SK-N-SH (cell line): ENCODE results near the gene BRICD5. TPM values are rescaled to one million over a fixed set of nuclear protein-coding genes. Genes with fewer than 3 reads are reported as not detected.

Experiments used
- CTCF ChIA-PET: fragments of 300-600, 350-600 bp; formaldehyde crosslinking; extraction: SDS; loops from one replicate; lab custom pipeline; 2021; lab: Yijun Ruan, JAX
- POLR2A ChIA-PET: fragments of 350-600 bp; sonication (Branson Sonifier 250); formaldehyde crosslinking; extraction: SDS; loops from one replicate; lab custom pipeline; 2020; ENCODE audit warnings: antibody characterized with exemption, inconsistent platforms; lab: Yijun Ruan, JAX
- DNase-seq: peaks from one replicate; pipeline ENCODE4 v3.0.0; 2012
- H2AFZ ChIP-seq: fragments of 200-600 bp; sonication (generic); 2 replicates; pipeline ENCODE4 v1.8.1; 2016; ENCODE audit warnings: antibody characterized with exemption, mild to moderate bottlenecking, low read depth
- H3F3A ChIP-seq: fragments of 200-600 bp; sonication (generic); replicated peaks from 2 replicates; pipeline ENCODE3; 2016; ENCODE audit warnings: antibody characterized with exemption, mild to moderate bottlenecking; ENCODE audit not compliant: insufficient read depth
- H3K27ac ChIP-seq, 2 experiments: fragments of 200-500 bp in 1 of 2; fragments of 200-600 bp in 1 of 2; sonication (Bioruptor generic) in 1 of 2; sonication (generic), shearing (Covaris generic) in 1 of 2; 2 replicates each; pipeline versions ENCODE4 v1.5.1 to v1.6.1; 2014 to 2016; ENCODE audit warnings: low read depth in 2 of 2, inconsistent platforms in 1 of 2, low read length in 1 of 2, mild to moderate bottlenecking in 1 of 2, mixed read lengths in 1 of 2
- H3K27me3 ChIP-seq: fragments of 200-600 bp; sonication (generic), shearing (Covaris generic); 2 replicates; pipeline ENCODE4 v1.6.1; 2016; ENCODE audit warnings: mixed run types; ENCODE audit not compliant: insufficient read depth
- H3K36me3 ChIP-seq, 2 experiments: fragments of 200-500 bp in 1 of 2; fragments of 200-600 bp in 1 of 2; sonication (Bioruptor generic) in 1 of 2; sonication (generic) in 1 of 2; replicated peaks in 1 of 2; 2 replicates each; pipeline versions ENCODE3 to v1.5.1; 2014 to 2016; ENCODE audit warnings: low read length in 1 of 2, mild to moderate bottlenecking in 1 of 2; ENCODE audit not compliant: insufficient read depth in 2 of 2, control insufficient read depth in 1 of 2
- H3K4me1 ChIP-seq, 2 experiments: fragments of 200-500 bp in 1 of 2; fragments of 200-600 bp in 1 of 2; sonication (Bioruptor generic) in 1 of 2; sonication (generic), shearing (Covaris generic) in 1 of 2; 2 replicates each; pipeline versions ENCODE4 v1.5.1 to v1.6.1; 2014 to 2016; ENCODE audit warnings: low read depth in 1 of 2, low read length in 1 of 2, mixed run types in 1 of 2; ENCODE audit not compliant: insufficient read depth in 2 of 2, control insufficient read depth in 1 of 2
- H3K4me2 ChIP-seq: fragments of 200-600 bp; sonication (generic), shearing (Covaris generic); 2 replicates; pipeline ENCODE4 v1.6.1; 2017; ENCODE audit warnings: mixed run types
- H3K4me3 ChIP-seq, 2 experiments: fragments of 200-500 bp in 1 of 2; fragments of 200-600 bp in 1 of 2; sonication (Bioruptor generic) in 1 of 2; sonication (generic), shearing (Covaris generic) in 1 of 2; 2 replicates each; pipeline versions ENCODE4 v1.5.1 to v1.8.1; 2014 to 2016; ENCODE audit warnings: low read depth in 2 of 2, inconsistent platforms in 1 of 2, low read length in 1 of 2, mild to moderate bottlenecking in 1 of 2, mixed read lengths in 1 of 2, moderate library complexity in 1 of 2
- H3K79me2 ChIP-seq: fragments of 200-600 bp; sonication (generic); 2 replicates; pipeline ENCODE4 v1.8.1; 2017; ENCODE audit warnings: mild to moderate bottlenecking; ENCODE audit not compliant: insufficient read depth
- H3K9ac ChIP-seq: fragments of 200-600 bp; sonication (generic); 2 replicates; pipeline ENCODE4 v1.6.1; 2017; ENCODE audit warnings: mixed run types
- H3K9me2 ChIP-seq: fragments of 200-600 bp; sonication (generic); 2 replicates; pipeline ENCODE4 v1.6.1; 2017; ENCODE audit warnings: mixed run types
- H3K9me3 ChIP-seq: fragments of 200-600 bp; sonication (generic); 2 replicates; pipeline ENCODE4 v1.6.1; 2017; ENCODE audit warnings: mixed run types, mild to moderate bottlenecking, moderate library complexity
- H4K20me1 ChIP-seq: fragments of 200-600 bp; sonication (generic); 2 replicates; pipeline ENCODE4 v1.6.1; 2017; ENCODE audit warnings: mild to moderate bottlenecking, mixed run types; ENCODE audit not compliant: insufficient read depth
- EP300 ChIP-seq, 2 experiments: IDR thresholded peaks; 2 replicates each; pipeline versions ENCODE4 v1.4.0 to v1.6.1; 2012; ENCODE audit warnings: borderline replicate concordance in 1 of 2, low read depth in 1 of 2, low read length in 1 of 2
- FOXJ3 ChIP-seq: sonication (generic); formaldehyde crosslinking; IDR thresholded peaks from 2 replicates; pipeline ENCODE4 v1.5.1; 2020; ENCODE audit warnings: mild to moderate bottlenecking, missing genetic modification reagents
- GABPA ChIP-seq: IDR thresholded peaks from 2 replicates; pipeline ENCODE4 v1.4.0; 2012; ENCODE audit warnings: low read depth, mild to moderate bottlenecking
- JUND ChIP-seq: IDR thresholded peaks from 2 replicates; pipeline ENCODE4 v1.4.0; 2012
- NRF1 ChIP-seq: IDR thresholded peaks from 2 replicates; pipeline ENCODE4 v1.6.1; 2012; ENCODE audit warnings: low read depth, mild to moderate bottlenecking, low read length
- POLR2AphosphoS5 ChIP-seq: IDR thresholded peaks from 2 replicates; pipeline ENCODE4 v1.6.1; 2012; ENCODE audit warnings: low read depth, low read length
- RFX5 ChIP-seq: IDR thresholded peaks from 2 replicates; pipeline ENCODE4 v1.6.1; 2012; ENCODE audit warnings: mild to moderate bottlenecking, improper control_type of control experiment, low read length
- RXRA ChIP-seq: IDR thresholded peaks from 2 replicates; pipeline ENCODE4 v1.4.0; 2012; ENCODE audit warnings: low read depth, mild to moderate bottlenecking, borderline replicate concordance
- SIN3A ChIP-seq: IDR thresholded peaks from 2 replicates; pipeline ENCODE4 v1.6.1; 2012; ENCODE audit warnings: low read depth, mild to moderate bottlenecking, low read length, moderate library complexity, borderline replicate concordance
- SMC3 ChIP-seq: IDR thresholded peaks from 2 replicates; pipeline ENCODE4 v1.6.1; 2012; ENCODE audit warnings: low read depth, low read length, improper control_type of control experiment
- TCF12 ChIP-seq: IDR thresholded peaks from 2 replicates; pipeline ENCODE4 v1.4.0; 2012
- WGBS: methylation state at CpG from one replicate; pipeline ENCODE4 v1.1.6; 2017; ENCODE audit warnings: low lambda C conversion rate; 5-methylcytosine and 5-hydroxymethylcytosine counted together
- polyA plus RNA-seq, 3 experiments: library from polyadenylated mRNA; depleted of rRNA; stranded (reverse); fragments of >200 nt; gene quantifications; 2 replicates each; pipeline ENCODE4 v1.2.3, GENCODE V29; 2012
- TF ChIP-seq, protein P1 (sequence below): fragments of 150-350 bp; IDR thresholded peaks from 2 replicates; pipeline ENCODE4 v1.6.1; 2016; ENCODE audit warnings: mild to moderate bottlenecking, low read depth, low read length
- TF ChIP-seq, protein P2 (sequence below): IDR thresholded peaks from 2 replicates; pipeline ENCODE4 v1.4.0; 2012; ENCODE audit warnings: low read depth, borderline replicate concordance
- TF ChIP-seq, protein P3 (sequence below): fragments of 200-600 bp; sonication (generic); IDR thresholded peaks from 2 replicates; pipeline ENCODE4 v1.6.1; 2017; ENCODE audit warnings: antibody characterized with exemption, mild to moderate bottlenecking, moderate library complexity
- TF ChIP-seq, protein P4 (sequence below): IDR thresholded peaks from 2 replicates; pipeline ENCODE4 v1.4.0; 2012; ENCODE audit warnings: low read depth, borderline replicate concordance

BRICD5 gene
- polyA plus RNA-seq, 1 of the 3 experiments (the other 2 are of a cell fraction): 2.3 TPM

DNA sequence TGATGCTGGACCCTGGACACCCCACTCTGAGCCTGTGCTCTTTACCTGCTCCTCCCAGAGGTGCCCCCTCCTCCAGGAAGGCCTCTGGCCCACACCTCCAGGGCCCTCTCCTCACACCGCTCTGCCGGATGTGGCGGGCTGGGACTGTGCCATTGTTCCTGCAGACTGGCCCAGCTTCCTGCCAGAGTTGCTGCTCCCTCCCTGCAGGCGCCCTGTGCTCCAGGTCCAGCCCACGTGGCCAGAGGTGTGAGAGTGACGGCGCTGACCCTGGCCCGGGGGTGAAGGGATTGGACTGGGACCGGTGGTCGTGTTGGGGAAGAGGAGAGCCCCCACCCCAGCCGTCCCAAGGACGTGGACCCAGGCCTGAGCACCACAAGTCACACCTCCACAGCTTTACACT, 18.4 kb upstream of the BRICD5 start:
- no peak for DNase-seq
- peaks cover 30% of the 10 kb centered on the region for H4K20me1 ChIP-seq
- peaks cover 0 to 56% of the 10 kb centered on the region in 2 experiments for H3K36me3 ChIP-seq
- TF ChIP-seq, protein P1, sequence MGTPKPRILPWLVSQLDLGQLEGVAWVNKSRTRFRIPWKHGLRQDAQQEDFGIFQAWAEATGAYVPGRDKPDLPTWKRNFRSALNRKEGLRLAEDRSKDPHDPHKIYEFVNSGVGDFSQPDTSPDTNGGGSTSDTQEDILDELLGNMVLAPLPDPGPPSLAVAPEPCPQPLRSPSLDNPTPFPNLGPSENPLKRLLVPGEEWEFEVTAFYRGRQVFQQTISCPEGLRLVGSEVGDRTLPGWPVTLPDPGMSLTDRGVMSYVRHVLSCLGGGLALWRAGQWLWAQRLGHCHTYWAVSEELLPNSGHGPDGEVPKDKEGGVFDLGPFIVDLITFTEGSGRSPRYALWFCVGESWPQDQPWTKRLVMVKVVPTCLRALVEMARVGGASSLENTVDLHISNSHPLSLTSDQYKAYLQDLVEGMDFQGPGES: no peak
- TF ChIP-seq EP300 (IDR thresholded peaks at IDR 0.05; ENCODE audit: borderline replicate concordance in 1 of 2, low read depth in 1 of 2, low read length in 1 of 2) (no peak), NRF1 (no peak), RFX5 (no peak), SMC3 (no peak), FOXJ3 (no peak), RXRA (no peak), GABPA (no peak), JUND (no peak), TCF12 (no peak), POLR2AphosphoS5 (no peak), SIN3A (no peak)
- TF ChIP-seq, protein P2, sequence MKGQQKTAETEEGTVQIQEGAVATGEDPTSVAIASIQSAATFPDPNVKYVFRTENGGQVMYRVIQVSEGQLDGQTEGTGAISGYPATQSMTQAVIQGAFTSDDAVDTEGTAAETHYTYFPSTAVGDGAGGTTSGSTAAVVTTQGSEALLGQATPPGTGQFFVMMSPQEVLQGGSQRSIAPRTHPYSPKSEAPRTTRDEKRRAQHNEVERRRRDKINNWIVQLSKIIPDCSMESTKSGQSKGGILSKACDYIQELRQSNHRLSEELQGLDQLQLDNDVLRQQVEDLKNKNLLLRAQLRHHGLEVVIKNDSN: no peak
- TF ChIP-seq, protein P3, sequence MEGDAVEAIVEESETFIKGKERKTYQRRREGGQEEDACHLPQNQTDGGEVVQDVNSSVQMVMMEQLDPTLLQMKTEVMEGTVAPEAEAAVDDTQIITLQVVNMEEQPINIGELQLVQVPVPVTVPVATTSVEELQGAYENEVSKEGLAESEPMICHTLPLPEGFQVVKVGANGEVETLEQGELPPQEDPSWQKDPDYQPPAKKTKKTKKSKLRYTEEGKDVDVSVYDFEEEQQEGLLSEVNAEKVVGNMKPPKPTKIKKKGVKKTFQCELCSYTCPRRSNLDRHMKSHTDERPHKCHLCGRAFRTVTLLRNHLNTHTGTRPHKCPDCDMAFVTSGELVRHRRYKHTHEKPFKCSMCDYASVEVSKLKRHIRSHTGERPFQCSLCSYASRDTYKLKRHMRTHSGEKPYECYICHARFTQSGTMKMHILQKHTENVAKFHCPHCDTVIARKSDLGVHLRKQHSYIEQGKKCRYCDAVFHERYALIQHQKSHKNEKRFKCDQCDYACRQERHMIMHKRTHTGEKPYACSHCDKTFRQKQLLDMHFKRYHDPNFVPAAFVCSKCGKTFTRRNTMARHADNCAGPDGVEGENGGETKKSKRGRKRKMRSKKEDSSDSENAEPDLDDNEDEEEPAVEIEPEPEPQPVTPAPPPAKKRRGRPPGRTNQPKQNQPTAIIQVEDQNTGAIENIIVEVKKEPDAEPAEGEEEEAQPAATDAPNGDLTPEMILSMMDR: no peak
- TF ChIP-seq, protein P4, sequence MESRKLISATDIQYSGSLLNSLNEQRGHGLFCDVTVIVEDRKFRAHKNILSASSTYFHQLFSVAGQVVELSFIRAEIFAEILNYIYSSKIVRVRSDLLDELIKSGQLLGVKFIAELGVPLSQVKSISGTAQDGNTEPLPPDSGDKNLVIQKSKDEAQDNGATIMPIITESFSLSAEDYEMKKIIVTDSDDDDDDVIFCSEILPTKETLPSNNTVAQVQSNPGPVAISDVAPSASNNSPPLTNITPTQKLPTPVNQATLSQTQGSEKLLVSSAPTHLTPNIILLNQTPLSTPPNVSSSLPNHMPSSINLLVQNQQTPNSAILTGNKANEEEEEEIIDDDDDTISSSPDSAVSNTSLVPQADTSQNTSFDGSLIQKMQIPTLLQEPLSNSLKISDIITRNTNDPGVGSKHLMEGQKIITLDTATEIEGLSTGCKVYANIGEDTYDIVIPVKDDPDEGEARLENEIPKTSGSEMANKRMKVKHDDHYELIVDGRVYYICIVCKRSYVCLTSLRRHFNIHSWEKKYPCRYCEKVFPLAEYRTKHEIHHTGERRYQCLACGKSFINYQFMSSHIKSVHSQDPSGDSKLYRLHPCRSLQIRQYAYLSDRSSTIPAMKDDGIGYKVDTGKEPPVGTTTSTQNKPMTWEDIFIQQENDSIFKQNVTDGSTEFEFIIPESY: no peak
- peaks cover 0 to 4% of the 10 kb centered on the region in 2 experiments; a peak in 1 of 4 replicates for H3K4me1 ChIP-seq
- no peak overlapping the region for H3K4me3 ChIP-seq
- H3K79me2 ChIP-seq: peaks cover 44% of the 10 kb centered on the region
- H3K9me2 ChIP-seq: no peaks in the 10 kb centered on the region
- H3F3A ChIP-seq: no peaks in the 10 kb centered on the region
- WGBS: 94% methylated on average over 4 of the region's 12 CpGs
- H3K4me2 ChIP-seq: no peak overlapping the region
- no peaks in the 10 kb centered on the region for H3K27me3 ChIP-seq
- H3K27ac ChIP-seq: no peak overlapping the region
- no peak overlapping the region for H3K9ac ChIP-seq
- no peaks in the 10 kb centered on the region for H3K9me3 ChIP-seq
- ChIA-PET POLR2A (no interaction called here), CTCF (no interaction called here)
- no peak overlapping the region for H2AFZ ChIP-seq
